ENCODE data around the gene TSNAXIP1. TPM values are rescaled to one million over a fixed set of nuclear protein-coding genes. Genes with fewer than 3 reads are reported as not detected.
"Not testable (repeated sequence)": the region's sequence is repeated elsewhere in the genome, so short reads cannot be mapped to it uniquely, and the experiment has no call there.

The TSNAXIP1 gene
- total RNA-seq, 1 experiment from 2014 or later = 0.21 TPM

- no peaks in the 10 kb centered on the region for H3K27me3 ChIP-seq (ENCODE audit: control insufficient read depth, insufficient read depth, low read length)
- no peak for DNase-seq
- H3K4me3 ChIP-seq (ENCODE audit: insufficient read depth, low read depth, low read length) = no peak overlapping the region
Measured at GRCh38 chr16:67853670-67854069, 47.0 kb downstream of the TSNAXIP1 start.

GRCh38 chr16:67855789-67856188 lies 49.1 kb downstream of the TSNAXIP1 start:
- Histone ChIP-seq H3K27me3 (ENCODE audit: control insufficient read depth, insufficient read depth, low read length) (no peaks in the 10 kb centered on the region), H3K36me3 (replicated peaks; ENCODE audit: control insufficient read depth, insufficient read depth, low read length) (peaks cover 5% of the 10 kb centered on the region), H3K4me3 (ENCODE audit: insufficient read depth, low read depth, low read length) (no peak overlapping the region)
- DNase-seq = no peak

More at GRCh38 chr16:67853670-67854069, 47.0 kb downstream of the TSNAXIP1 start:
- H3K36me3 ChIP-seq (replicated peaks; ENCODE audit: control insufficient read depth, insufficient read depth, low read length) = peaks cover 2% of the 10 kb centered on the region

GRCh38 chr16:67856927-67857546 lies 50.3 kb downstream of the TSNAXIP1 start:
- no peak for DNase-seq
- H3K36me3 ChIP-seq (replicated peaks; ENCODE audit: control insufficient read depth, insufficient read depth, low read length) = peaks cover 11% of the 10 kb centered on the region
- H3K4me3 ChIP-seq (ENCODE audit: insufficient read depth, low read depth, low read length) = no peak overlapping the region
- H3K27me3 ChIP-seq (ENCODE audit: control insufficient read depth, insufficient read depth, low read length) = no peaks in the 10 kb centered on the region

GRCh38 chr16:67857547-67858233 lies 51.0 kb downstream of the TSNAXIP1 start:
- Histone ChIP-seq H3K27me3 (ENCODE audit: control insufficient read depth, insufficient read depth, low read length) (no peaks in the 10 kb centered on the region), H3K36me3 (replicated peaks; ENCODE audit: control insufficient read depth, insufficient read depth, low read length) (peaks cover 11% of the 10 kb centered on the region), H3K4me3 (ENCODE audit: insufficient read depth, low read depth, low read length) (no peak overlapping the region)
- DNase-seq = peak; percentile 78

- DNase-seq = no peak
- Histone ChIP-seq H3K4me3 (ENCODE audit: insufficient read depth, low read depth, low read length) (no peak overlapping the region), H3K27me3 (ENCODE audit: control insufficient read depth, insufficient read depth, low read length) (no peaks in the 10 kb centered on the region), H3K36me3 (replicated peaks; ENCODE audit: control insufficient read depth, insufficient read depth, low read length) (peaks cover 13% of the 10 kb centered on the region)
Measured at GRCh38 chr16:67858500-67858899, 51.8 kb downstream of the TSNAXIP1 start.

GRCh38 chr16:67860589-67861398 lies 54.1 kb downstream of the TSNAXIP1 start:
- Histone ChIP-seq H3K27me3 (ENCODE audit: control insufficient read depth, insufficient read depth, low read length) (no peaks in the 10 kb centered on the region), H3K4me3 (ENCODE audit: insufficient read depth, low read depth, low read length) (no peak overlapping the region), H3K36me3 (replicated peaks; ENCODE audit: control insufficient read depth, insufficient read depth, low read length) (peaks cover 17% of the 10 kb centered on the region)
- DNase-seq = no peak

GRCh38 chr16:67861877-67862276 lies 55.2 kb downstream of the TSNAXIP1 start:
- no peak for DNase-seq
- H3K27me3 ChIP-seq (ENCODE audit: control insufficient read depth, insufficient read depth, low read length) = no peaks in the 10 kb centered on the region
- no peak overlapping the region for H3K4me3 ChIP-seq (ENCODE audit: insufficient read depth, low read depth, low read length)
- peaks cover 21% of the 10 kb centered on the region for H3K36me3 ChIP-seq (replicated peaks; ENCODE audit: control insufficient read depth, insufficient read depth, low read length)

- Histone ChIP-seq H3K4me3 (ENCODE audit: insufficient read depth, low read depth, low read length) (no peak overlapping the region), H3K27me3 (ENCODE audit: control insufficient read depth, insufficient read depth, low read length) (no peaks in the 10 kb centered on the region), H3K36me3 (replicated peaks; ENCODE audit: control insufficient read depth, insufficient read depth, low read length) (peaks cover 24% of the 10 kb centered on the region)
- no peak for DNase-seq
Measured at GRCh38 chr16:67862623-67863583, 56.2 kb downstream of the TSNAXIP1 start.

- peaks cover 33% of the 10 kb centered on the region for H3K36me3 ChIP-seq (replicated peaks; ENCODE audit: control insufficient read depth, insufficient read depth, low read length)
- DNase-seq; H3K27me3 ChIP-seq (ENCODE audit: control insufficient read depth, insufficient read depth, low read length); H3K4me3 ChIP-seq (ENCODE audit: insufficient read depth, low read depth, low read length): not testable (repeated sequence)
Measured at GRCh38 chr16:67864044-67864443, 57.4 kb downstream of the TSNAXIP1 start.

- Histone ChIP-seq H3K27me3 (ENCODE audit: control insufficient read depth, insufficient read depth, low read length) (no peaks in the 10 kb centered on the region), H3K36me3 (replicated peaks; ENCODE audit: control insufficient read depth, insufficient read depth, low read length) (peaks cover 33% of the 10 kb centered on the region), H3K4me3 (ENCODE audit: insufficient read depth, low read depth, low read length) (no peak overlapping the region)
- DNase-seq = no peak
Measured at GRCh38 chr16:67864594-67864993, 57.9 kb downstream of the TSNAXIP1 start.

- Histone ChIP-seq H3K4me3 (ENCODE audit: insufficient read depth, low read depth, low read length) (no peak overlapping the region), H3K27me3 (ENCODE audit: control insufficient read depth, insufficient read depth, low read length) (no peaks in the 10 kb centered on the region), H3K36me3 (replicated peaks; ENCODE audit: control insufficient read depth, insufficient read depth, low read length) (peaks cover 37% of the 10 kb centered on the region)
- DNase-seq = peak; percentile 80
Measured at GRCh38 chr16:67865318-67865717, 58.6 kb downstream of the TSNAXIP1 start.

GRCh38 chr16:67868290-67868689 lies 61.6 kb downstream of the TSNAXIP1 start:
- H3K4me3 ChIP-seq (ENCODE audit: insufficient read depth, low read depth, low read length) = no peak overlapping the region
- H3K36me3 ChIP-seq (replicated peaks; ENCODE audit: control insufficient read depth, insufficient read depth, low read length) = peaks cover 34% of the 10 kb centered on the region
- no peaks in the 10 kb centered on the region for H3K27me3 ChIP-seq (ENCODE audit: control insufficient read depth, insufficient read depth, low read length)
- no peak for DNase-seq

GRCh38 chr16:67869653-67870052 lies 63.0 kb downstream of the TSNAXIP1 start:
- Histone ChIP-seq H3K27me3 (ENCODE audit: control insufficient read depth, insufficient read depth, low read length) (no peaks in the 10 kb centered on the region), H3K36me3 (replicated peaks; ENCODE audit: control insufficient read depth, insufficient read depth, low read length) (peaks cover 33% of the 10 kb centered on the region), H3K4me3 (ENCODE audit: insufficient read depth, low read depth, low read length) (no peak overlapping the region)
- DNase-seq = no peak

- Histone ChIP-seq H3K27me3 (ENCODE audit: control insufficient read depth, insufficient read depth, low read length) (no peaks in the 10 kb centered on the region), H3K36me3 (replicated peaks; ENCODE audit: control insufficient read depth, insufficient read depth, low read length) (peaks cover 31% of the 10 kb centered on the region), H3K4me3 (ENCODE audit: insufficient read depth, low read depth, low read length) (no peak overlapping the region)
- DNase-seq = no peak
Measured at GRCh38 chr16:67871256-67871655, 64.6 kb downstream of the TSNAXIP1 start.
